NCI-H748 (cell line): Measurements from ENCODE around the gene ERBB4.
A peak's percentile ranks its signal among the peaks of the same experiment; 100 is the strongest.

Experiments used
- DNase-seq: peaks from one replicate; lab custom pipeline; 2025; ENCODE audit not compliant: unreplicated experiment; lab: John Stamatoyannopoulos, UW

Gene ERBB4

GRCh38 chr2:212367431-212367830 is 171.2 kb downstream of the ERBB4 start:
- no peak for DNase-seq

DNA sequence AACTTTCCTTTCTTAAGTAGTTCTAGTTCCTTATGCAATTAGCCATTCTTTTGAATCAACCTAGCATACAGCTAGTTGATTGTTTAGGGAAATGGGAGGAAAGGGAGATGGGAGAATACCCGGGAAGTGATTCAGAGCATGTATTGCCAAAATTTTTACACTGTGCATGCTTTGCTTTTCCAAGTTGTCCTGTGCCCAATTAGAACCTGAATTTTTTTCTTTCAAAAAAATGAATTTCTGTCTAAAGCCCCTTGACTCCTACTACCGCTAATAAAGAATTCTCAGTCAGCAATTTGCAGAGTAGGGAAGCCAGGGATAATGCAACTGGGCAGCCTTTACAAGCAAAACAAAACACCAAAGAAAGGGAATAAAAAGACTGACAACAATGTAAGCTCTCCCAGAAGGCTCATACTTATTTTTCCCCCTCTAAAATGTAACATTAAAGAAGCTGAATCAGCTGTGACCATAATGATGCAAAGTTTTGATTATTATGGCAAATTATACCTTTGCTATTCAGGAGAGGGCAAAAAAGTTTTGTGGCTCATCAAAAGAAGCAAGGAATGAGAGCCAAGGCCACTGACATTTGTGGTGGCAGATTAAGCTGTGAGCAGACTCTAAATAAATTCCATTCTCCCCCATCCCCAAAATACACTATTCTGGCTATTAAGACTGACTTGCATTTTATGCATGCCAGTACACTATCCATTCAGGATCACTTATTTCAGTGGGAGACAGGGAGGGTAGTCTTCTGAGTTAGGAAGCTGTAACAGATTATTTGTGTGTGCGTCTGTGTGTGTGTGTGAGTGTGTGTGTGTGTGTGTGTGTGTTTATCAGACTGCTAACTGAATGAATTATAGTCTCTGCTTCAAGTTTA is 174.3 kb downstream of the ERBB4 start:
- DNase-seq = no peak

- peak; percentile 64 for DNase-seq
Measured at GRCh38 chr2:212361174-212361756, 177.3 kb downstream of the ERBB4 start.

- peak; percentile 32 for DNase-seq
Measured at GRCh38 chr2:212360068-212360460, 178.5 kb downstream of the ERBB4 start.

- peak; percentile 55 for DNase-seq
Measured at GRCh38 chr2:212359425-212360067, 179.1 kb downstream of the ERBB4 start.

GRCh38 chr2:212357606-212358005 is 181.0 kb downstream of the ERBB4 start:
- peak; percentile 26 for DNase-seq

DNA sequence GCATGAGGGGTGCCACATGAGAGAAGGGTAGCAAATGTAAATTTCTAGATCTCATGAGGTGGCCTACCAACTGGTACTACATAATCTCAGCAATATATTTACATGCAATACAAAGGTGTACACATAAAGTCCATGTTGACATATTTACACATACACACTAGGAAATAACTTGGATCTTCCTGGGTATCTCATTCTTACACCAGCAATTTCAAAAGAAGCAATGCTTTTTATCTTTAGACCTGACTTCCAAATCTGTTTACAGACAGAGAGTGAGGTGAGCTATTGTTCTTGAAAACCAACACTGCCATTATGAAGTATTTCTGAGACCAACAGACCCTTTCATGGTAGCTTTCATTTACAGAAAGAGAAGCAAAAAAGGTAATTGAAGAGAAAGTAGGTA is 184.2 kb downstream of the ERBB4 start:
- no peak for DNase-seq

- DNase-seq = no peak
Measured at GRCh38 chr2:212348501-212348900, 190.1 kb downstream of the ERBB4 start.

- no peak for DNase-seq
Measured at GRCh38 chr2:212346865-212347264, 191.7 kb downstream of the ERBB4 start.

DNA sequence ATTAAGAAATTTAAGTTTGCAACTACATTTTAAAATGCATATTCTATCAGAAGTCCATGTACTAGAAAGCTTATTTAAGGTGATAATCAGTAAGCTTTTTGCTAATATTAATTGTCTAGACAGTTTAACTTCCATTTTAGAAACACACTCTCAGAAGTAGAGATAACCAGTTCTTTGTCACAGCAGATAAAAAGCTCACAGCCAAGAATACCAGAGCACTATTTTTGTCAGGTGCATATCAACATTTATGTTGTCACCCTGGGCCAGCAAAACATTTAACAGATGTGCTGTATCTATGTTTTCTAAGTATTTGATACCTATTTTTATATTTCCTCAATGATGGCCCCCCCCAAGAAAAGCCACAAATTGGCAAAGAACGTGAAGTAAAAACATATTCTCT is 192.6 kb downstream of the ERBB4 start:
- no peak for DNase-seq

- DNase-seq = no peak
Measured at GRCh38 chr2:212344131-212344530, 194.5 kb downstream of the ERBB4 start.

GRCh38 chr2:212343167-212343566 is 195.4 kb downstream of the ERBB4 start:
- DNase-seq = no peak

DNA sequence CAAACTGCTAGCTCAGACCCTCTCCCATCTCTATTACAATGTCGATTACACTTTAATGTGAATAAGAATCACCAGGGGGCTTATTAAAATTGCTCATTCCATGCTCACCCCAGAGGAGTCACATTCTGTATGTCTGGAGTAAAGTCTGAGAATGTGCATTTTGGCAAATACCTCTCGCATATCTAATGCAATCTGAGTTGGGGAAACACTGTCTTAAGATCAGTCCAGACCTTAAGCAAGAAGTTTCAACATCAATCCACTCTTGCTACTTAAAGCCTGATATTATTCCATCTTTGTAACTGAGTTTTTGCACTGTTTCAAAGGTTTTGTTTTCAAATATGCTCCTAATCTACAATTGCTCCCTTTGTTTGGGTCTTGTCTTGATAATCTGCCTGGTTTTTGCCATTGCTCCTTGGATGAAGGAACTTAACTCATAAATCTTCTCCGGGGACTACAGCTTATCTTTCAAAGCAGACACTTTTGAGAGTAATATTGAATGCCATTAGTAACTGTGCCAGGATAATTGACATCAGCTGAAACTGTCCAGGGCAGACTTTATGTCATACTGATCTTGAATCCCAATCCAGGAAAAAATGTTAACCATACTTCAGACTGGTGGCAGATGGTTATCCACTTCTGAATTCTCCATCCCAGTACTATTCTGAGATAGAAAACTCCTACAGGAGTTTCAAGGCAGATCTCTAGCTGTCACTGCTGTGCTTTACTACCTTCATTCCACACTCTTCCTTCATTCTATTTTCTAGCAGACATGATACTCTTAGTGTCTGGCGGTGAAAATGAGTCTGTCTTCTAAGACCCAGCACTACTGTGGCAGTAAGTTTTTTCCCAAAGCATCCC is 200.9 kb downstream of the ERBB4 start:
- DNase-seq = no peak

GRCh38 chr2:212337036-212337435 is 201.6 kb downstream of the ERBB4 start:
- no peak for DNase-seq

- DNase-seq = peak; percentile 17
Measured at GRCh38 chr2:212330263-212330662, 208.3 kb downstream of the ERBB4 start.

- DNase-seq = no peak
Measured at GRCh38 chr2:212328712-212329496, 209.7 kb downstream of the ERBB4 start.

DNA sequence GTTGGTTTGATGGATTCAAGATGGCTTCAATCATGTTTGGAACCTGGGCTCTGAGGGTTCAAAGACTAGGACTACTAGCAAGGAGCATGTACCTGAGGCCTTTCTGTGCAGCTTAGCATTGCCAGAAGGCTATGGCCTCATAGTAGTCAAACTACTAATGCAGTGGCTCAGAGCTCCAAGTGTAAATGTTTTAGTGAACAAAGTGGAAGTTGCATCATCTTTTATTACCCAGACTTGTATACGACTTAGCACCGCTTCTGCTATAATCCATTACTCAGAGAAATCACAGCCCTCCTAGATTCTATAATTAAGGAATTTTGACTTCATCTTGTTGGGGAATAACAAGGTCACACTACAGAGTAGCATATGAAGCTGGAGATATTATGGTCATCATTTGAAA is 210.5 kb downstream of the ERBB4 start:
- no peak for DNase-seq

GRCh38 chr2:212327171-212327809 is 211.3 kb downstream of the ERBB4 start:
- DNase-seq = no peak

GRCh38 chr2:212318636-212319035 is 220.0 kb downstream of the ERBB4 start:
- DNase-seq = no peak

GRCh38 chr2:212314680-212315079 is 223.9 kb downstream of the ERBB4 start:
- no peak for DNase-seq
